GM23248 (cell line): ENCODE measurements around the gene CLEC2D.

Experiments used
- EZH2 ChIP-seq: fragments of 200-600 bp; sonication (generic); IDR thresholded peaks from 2 replicates; pipeline ENCODE4 v1.6.1; 2018; ENCODE audit warnings: antibody characterized with exemption, mild to moderate bottlenecking; ENCODE audit not compliant: insufficient read depth, poor library complexity, severe bottlenecking
- EZH2phosphoT487 ChIP-seq: fragments of 200-600 bp; sonication (generic); IDR thresholded peaks from 2 replicates; pipeline ENCODE4 v1.6.1; 2018; ENCODE audit warnings: antibody characterized with exemption, moderate library complexity, mild to moderate bottlenecking, low read depth; ENCODE audit not compliant: insufficient read depth

DNA sequence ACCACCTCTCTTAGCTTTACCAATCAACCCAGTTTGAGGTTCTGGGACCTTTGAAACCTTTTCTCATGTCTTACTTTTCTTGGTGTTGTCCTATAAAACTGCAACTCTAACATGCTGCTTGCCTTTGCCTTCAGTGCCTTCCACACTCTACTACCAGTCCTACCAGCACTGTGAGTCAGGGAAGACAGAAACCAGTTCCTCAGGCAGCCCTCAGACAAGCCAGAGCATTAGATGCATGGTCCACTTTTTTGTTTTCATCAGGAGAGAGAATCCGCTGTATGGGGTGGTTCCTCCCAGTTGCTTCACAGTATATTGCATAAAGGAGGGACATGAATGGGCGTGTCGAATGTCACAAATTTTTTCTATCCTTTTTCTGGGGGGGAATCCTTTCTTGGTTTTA is 44.5 kb upstream of the CLEC2D start:
- TF ChIP-seq EZH2 (no peak), EZH2phosphoT487 (no peak)
